KG1 (cell line): ENCODE results near the gene MPRIP.
"Not testable (repeated sequence)": the region's sequence is repeated elsewhere in the genome, so short reads cannot be mapped to it uniquely, and the experiment has no call there.

Experiments
- DNase-seq: peaks from one replicate; lab custom pipeline; 2025; lab: John Stamatoyannopoulos, UW

MPRIP gene

DNA sequence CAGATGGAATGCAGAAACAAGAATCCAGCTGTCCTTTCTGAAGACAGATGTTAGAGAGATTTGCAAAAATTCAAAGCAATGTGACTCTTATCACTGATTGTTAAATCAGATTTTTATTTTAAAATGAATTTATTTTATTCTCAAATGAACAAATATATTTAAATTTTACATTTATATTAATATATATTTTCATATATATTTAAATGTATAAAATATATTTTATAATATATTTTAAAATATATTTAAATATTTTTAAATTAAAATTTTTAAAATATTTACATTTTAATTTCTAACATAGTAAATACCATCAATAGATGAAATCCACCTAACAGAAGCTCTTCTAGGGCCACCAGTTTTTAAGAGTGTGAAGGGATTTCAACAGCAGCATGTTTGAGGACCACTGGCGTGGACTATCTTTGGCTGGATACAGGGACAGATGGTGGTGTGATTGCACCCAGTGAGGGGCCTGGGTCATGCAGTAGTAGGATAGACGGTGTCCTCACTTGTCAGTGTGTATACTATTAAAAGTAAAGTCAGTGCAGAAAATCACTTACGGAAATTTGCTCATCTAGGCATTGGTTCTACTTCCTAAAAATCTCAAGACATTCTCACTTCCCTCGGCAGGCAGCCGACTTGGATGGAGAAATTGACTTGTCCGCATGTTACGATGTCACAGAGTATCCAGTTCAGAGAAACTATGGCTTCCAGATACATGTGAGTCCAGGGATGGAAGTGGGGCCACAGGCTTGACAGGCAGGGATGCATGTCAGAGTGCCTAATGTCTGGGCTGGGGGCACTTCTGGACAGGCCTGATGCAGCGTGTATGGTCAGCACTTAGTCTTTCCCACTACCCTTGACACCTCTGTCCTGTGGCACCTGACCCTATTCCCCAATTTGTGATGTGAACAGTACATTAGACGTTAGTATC, 107.5 kb downstream of the MPRIP start:
- DNase-seq: no peak

DNA sequence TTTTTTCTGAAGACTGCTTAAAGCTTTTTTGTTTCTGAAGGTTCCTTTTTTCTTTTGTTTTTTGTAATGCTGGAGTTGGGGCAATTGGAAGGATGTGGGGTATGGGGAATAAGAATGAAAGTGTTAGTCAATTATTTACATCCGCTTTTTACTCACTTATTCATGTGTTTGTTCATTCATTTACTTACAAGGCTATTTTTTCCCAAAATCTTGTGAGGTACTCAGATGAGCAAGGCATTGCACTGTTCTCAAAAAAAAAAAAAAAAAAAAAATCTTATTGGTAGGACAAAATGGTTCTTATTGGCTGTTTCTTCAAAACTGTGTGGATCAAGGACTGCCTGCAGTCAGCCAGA, 108.2 kb downstream of the MPRIP start:
- no peak for DNase-seq

DNA sequence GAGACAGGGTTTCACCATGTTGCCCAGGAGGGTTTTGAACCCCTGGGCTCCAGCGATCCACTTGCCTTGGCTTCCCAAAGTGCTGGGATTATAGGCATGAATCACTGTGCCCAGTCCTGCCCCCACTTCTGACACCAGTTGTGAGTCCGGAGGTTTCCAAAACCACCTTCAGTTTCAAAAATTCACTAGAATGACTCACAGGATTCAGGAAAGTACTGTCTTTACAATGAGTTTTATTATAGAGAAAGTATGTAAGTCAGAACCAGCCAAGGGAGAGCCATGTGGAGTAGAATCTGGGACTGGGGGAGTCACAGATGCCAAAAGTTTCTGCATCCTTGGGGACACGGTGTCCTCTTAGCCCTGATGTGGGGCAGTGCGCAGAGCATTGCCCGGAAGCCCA, 108.8 kb downstream of the MPRIP start:
- no peak for DNase-seq

DNA sequence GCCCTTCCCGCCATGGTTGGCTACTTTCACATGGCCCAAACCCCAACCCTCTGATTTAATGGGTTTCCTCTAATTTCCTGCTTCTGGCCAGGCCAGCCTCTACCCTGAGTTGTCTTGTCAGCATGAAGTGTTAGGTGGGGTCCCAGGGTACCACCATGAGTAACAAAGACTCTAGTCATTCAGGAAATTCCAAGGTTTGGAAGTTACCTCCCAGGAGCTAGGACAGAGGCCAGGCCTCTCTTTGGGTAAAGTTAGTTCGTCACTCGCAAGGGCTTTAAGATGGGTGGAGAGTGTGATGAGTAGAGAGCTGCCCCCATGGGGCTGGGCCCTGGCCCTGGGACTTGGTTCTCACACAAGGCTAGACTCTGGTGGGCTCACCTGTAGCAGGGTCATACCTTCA, 109.3 kb downstream of the MPRIP start:
- no peak for DNase-seq

DNA sequence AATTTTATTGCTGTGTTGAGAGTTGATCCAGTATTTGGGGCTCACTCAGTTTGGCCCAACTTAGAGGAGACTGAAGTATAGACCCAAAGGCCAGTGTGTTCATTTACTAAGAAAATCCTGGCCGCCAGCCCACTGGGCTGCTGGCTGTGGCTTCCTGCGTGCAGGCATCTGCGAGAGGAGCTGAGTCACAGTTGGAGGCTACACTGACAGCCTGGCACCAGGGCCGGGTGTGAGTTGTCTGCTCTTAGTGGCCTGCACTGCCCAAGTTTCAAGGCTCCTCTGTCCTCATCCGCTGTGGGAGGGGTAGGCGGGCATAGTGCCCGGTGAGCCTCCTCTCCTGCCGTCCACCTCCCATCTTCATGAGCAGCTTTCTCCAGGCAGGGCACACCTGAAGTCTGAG, 109.7 kb downstream of the MPRIP start:
- no peak for DNase-seq

DNA sequence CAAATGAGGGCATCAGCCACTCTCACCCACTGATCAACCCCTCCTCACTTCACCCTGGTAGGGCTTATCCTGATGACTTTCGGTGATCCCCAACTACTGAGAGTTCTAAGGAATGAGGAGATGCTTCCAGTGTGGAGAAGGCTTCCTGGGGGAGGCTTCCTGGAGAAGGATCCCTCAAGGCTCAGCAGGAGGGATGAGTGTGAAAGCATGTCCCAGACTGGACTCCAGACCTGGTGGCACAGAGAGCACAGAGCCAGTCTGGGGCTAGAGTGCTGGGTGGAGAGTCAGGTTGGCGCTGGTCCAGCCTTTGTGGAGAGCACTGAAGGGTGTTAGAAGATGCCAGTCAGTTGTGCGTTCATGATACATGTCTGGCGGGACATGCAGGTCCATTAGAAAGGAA, 110.1 kb downstream of the MPRIP start:
- DNase-seq: no peak

DNA sequence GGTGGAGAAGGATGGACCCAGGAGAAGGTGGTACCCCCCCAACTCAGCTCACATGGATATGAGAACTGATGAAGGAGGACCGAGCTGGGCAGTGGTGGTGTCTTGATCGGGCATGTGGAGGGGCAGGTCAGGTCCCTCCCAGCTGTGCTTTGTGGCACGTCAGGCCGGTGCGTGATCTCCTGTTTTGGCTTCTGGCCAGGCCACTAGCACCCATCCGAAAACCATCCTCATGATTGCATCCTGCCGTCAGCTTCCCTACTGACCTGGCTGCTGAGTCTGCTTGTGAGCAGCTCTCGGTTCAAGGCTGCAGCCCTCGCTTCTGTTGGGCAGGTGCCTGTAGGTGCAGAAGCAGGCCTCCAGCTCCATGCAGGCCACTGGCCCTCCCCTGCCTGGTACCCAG, 110.8 kb downstream of the MPRIP start:
- no peak for DNase-seq

DNA sequence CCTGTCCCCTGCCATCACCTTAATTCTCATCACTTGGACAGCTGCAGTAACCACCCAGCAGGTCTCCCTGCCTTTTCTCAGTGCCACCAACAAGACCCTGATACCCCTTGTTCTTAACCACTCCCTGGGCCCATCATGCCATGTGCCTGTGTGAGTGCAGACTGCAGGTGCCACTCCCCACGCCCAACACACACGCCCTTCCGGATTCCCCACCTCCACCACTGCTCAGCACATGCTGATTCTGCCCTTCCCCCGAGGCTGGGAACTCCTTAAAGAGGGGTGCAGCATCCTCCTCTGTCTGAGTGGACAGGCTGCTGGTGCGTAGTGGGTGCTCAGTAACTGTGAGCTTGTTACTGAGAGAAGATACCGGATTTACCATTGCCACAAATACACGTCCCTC, 111.5 kb downstream of the MPRIP start:
- DNase-seq: no peak

DNA sequence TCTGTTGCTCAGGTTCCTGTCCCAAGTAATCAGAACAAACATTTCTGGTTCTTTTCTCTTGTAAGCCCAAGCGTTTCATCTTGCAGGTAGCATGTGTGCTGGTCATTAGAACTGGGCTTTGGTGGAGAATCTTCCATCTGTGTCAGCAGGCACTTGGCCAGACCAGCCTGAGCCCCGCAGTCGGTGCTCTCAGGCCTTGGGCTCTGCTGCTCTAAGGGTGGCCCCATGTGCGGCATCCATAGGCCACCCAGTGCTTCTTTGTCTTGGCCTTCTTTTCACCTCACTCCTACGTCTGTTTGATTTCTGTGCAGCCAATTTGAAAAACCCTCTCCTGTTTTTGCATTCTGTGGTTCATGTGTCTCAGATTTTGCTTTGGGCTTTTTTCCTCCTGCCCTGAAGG, 112.3 kb downstream of the MPRIP start:
- no peak for DNase-seq

DNA sequence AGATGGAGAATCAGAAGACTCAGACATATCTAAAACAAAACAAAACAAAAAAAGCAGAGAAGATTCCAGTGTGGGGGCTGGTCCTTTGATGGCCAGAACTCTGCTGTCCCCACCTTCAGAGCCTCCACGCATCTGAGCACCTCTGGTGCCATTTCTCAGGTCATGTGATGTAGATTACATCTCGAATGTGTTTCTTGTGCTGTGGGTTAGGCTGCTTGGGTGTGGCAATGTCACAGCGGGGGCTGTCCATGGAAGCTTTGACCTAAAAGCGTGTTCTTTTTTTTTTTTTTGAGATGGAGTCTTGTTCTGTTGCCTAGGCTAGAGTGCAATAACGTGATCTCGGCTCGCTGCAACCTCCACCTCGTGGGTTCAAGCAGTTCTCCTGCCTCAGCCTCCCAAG, 112.7 kb downstream of the MPRIP start:
- DNase-seq: no peak

DNA sequence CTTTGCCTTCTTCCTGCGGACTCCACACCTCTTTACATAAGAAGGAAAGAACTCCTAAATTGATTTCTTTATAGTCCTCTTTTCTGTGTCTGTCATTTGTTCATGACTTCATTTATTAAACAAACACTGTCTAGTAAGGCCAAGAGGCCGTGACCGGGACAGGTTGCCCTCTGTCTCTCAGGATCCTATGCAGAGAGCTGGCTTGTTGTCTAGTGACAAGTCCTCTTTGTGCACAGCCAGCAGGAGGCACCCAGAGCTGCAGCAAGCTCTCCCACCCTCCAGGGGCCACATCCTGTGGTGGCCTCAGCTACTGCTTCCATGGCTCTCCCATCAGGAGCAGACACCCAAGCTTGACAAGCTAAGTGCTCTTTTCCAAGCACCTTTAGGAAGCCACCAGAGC, 113.3 kb downstream of the MPRIP start:
- DNase-seq: no peak

DNA sequence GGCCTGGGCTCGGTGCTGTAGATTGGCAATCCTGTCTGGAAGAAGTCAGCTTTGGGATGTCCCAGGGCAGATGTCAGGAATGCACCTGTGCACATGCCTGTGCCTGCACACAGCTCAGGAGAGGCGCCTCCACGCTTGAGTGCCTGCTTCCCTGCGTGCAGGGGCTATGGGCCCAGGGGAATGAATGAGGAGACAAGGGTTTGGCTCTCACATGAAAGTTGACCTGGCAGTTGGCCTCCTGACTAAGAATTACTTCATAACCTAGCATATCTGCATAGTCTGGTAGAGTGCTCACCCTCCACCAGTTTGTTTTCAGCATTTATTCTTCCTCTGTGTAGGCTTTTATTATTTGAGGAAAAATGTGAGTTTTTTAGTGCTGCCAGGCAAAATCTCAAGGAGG, 113.8 kb downstream of the MPRIP start:
- DNase-seq: no peak

DNA sequence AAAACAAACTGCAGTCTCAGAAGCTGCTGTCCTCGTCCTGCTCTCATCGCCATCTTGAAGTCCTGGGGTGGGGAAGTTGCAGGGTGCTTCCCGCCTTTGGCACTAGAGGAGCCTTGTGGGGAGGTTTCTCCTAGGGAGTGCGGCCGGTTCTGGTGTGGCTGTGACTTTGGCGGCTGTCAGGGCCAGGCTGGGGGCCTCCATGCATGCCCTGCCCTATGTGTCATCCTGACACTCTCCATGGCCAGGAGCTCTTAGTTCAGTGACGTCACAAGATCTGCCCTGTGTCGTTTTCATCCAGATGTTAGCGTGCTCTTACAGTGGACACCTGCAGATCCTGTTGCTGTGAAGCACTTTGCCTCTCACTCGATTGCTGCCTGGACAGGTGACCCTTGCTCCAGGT, 114.3 kb downstream of the MPRIP start:
- DNase-seq: no peak

DNA sequence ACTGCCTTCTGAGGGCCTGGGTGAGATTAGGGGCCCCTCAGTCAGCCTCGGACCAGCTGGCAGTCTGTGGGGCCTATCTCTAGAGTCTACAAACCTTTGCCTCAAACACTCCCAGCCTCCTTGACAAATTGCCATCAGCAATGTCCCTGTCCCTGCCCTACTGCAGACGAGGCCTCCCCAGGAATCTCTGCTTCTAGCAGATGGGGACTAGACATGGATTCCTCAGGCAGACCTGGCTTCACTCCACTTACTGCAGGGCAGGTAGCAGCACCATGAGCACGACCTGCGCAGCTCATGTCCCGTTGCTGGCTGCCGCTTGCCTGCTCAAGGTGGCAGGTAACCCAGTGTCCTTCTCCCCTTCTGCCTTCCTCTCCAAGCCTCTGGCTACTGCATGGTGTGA, 114.8 kb downstream of the MPRIP start:
- DNase-seq: no peak

DNA sequence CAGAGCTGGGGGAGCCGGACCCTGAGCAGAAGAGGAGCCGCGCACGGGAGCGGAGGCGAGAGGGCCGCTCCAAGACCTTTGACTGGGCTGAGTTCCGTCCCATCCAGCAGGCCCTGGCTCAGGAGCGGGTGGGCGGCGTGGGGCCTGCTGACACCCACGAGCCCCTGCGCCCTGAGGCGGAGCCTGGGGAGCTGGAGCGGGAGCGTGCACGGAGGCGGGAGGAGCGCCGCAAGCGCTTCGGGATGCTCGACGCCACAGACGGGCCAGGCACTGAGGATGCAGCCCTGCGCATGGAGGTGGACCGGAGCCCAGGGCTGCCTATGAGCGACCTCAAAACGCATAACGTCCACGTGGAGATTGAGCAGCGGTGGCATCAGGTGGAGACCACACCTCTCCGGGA, 116.2 kb downstream of the MPRIP start:
- not testable (repeated sequence) for DNase-seq

DNA sequence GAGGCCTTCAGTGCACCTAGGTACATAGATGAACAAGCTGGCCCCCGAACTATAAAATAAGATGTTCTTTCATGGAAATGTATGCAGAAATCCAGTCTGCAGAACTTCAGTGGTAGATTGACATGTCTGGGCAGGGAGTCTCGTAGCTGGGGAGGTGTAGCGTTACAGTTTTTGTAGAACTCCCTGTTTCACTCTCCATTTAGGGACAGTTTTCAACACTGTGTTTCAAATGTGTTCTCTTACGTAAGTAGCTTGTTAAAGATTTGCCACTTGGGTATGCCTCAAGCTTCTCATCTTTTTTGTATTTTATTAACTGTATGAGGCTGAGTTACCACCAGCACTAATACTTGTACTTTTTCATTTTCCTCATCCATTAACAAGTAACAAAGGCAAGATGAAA, 117.3 kb downstream of the MPRIP start:
- no peak for DNase-seq

DNA sequence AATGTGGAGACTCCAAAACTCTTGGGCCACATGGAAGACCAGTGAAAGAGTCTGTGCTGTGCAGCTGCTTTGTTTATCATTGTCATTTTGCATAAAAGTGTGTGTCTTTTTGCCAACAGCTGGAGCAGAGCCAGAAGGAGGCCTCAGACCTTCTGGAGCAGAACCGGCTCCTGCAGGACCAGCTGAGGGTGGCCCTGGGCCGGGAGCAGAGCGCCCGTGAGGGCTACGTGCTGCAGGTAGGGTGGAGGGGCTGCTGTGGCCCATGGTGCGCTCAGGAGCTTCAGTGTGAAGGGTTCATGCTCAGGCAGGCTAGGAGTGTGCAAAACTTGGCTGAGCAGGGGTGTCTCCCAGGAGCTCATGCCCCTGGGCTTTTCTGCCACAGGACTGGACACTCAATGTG, 118.9 kb downstream of the MPRIP start:
- no peak for DNase-seq

DNA sequence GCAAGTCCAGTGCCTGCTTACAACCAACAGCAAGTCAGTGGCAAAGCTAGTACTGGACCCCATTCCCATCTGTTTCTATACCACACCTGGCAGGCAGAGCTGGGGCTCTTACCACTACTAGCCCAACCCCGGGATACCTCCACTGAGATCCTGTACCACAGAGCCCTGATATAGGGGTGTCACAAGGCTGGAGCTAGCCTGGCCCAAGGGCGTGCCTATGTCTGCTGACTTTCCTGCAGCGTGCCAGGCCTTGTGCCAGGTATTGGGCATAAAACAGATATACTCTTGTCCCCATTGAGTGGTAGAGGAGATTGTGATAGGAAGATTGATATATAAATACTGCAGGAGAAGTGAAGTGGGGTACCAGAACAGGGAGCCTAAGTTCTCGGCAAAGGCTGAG, 119.5 kb downstream of the MPRIP start:
- DNase-seq: no peak

DNA sequence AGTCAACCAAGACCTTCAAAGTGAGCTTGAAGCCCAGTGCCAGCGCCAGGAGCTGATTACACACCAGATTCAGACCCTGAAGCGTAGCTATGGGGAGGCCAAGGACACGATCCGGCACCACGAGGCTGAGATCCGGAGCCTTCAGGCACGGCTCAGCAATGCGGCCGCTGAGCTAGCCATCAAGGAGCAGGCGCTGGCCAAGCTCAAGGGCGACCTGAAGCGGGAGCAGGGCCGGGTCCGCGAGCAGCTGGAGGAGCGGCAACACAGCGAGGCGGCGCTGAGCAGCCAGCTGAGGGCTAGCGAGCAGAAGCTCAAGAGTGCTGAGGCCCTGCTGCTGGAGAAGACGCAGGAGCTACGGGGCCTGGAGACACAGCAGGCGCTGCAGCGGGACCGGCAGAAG, 121.9 kb downstream of the MPRIP start:
- DNase-seq: no peak

DNA sequence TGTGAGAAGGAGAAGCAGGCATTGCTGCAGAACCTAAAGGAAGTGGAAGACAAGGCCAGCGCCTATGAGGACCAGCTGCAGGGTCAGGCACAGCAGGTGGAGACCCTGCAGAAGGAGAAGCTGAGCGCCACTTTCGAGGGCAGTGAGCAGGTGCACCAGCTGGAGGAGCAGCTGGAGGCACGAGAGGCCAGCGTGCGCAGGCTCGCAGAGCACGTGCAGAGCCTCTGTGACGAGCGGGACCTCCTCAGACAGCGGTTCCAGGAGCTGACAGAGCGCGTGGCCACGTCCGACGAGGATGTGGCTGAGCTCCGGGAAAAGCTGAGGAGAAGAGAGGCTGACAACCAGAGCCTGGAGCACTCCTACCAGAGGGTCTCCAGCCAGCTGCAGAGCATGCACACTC, 122.4 kb downstream of the MPRIP start:
- no peak for DNase-seq

DNA sequence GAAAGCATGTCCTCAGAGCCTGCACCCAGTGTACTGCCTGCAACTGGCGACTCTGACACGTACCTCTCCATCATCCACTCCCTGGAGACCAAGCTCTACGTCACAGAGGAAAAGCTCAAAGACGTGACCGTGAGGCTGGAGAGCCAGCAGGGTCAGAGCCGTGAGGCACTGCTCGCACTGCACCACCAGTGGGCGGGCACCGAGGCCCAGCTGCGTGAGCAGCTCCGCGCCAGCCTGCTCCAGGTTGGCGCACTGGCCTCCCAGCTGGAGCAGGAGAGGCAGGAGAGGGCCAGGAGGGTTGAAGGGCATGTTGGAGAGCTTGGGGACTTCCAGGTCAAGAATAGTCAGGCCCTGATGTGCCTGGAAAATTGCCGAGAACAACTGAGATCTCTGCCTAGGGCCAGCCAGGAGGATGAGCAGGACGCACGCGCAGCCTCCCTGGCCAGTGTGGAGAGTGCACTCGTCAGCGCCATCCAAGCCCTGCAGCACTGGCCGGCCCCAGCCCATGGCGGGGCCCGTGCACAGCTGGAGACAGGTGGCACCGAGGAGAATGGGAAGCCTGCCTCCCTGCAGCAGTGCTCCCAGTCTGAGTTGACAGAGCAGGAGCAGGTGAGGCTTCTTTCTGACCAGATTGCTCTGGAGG, 123.5 kb downstream of the MPRIP start:
- no peak for DNase-seq

DNA sequence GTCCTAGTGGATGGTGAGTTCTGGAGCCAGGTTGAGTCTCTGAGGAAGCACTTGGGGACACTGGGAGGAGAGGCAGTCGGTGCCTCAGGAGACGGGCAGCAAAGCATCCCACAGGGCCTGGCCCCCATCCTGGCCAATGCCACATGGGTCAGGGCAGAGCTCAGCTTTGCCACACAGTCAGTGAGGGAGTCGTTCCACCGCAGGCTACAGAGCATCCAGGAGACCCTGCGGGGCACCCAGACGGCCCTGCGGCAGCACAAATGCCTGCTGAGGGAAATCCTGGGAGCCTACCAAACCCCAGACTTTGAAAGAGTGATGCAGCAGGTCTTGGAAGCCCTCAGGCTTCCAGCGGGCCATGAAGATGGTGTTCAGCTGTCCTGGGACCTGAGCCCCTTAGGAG, 124.2 kb downstream of the MPRIP start:
- no peak for DNase-seq

DNA sequence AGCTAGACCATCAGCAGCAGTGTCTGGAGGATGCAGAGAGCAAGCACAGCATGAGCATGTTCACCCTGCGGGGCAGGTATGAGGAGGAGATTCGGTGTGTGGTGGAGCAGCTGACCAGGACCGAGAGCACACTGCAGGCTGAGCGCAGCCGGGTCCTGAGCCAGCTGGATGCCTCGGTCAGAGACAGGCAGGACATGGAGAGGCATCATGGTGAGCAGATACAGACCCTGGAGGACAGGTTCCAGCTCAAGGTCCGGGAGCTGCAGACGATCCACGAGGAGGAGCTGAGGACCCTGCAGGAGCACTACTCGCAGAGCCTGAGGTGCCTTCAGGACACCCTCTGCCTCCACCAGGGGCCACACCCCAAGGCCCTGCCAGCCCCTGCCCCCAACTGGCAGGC, 125.1 kb downstream of the MPRIP start:
- DNase-seq: no peak

DNA sequence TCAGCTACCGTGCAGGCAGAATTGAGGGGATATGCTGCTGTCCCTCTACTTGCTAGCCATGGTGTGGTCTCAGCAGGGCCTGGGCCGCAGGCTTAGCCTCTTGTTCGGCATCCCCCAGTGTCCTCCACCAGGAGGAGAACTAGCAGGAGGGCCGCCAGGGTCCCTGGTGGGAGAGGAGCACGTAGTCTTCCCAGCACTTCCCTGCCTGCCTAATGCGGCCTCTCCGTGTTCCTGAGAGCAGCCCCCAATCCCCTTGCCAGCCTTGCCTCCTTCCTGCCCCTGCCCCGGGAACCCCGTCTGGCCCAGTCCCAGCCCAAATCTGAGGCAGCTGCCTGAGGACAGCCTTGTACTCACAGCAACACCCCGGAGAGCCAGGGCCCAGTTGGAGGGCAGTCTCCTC, 125.7 kb downstream of the MPRIP start:
- no peak for DNase-seq
